DMS153 (cell line): ENCODE data around the gene DIP2A.

ENCODE experiments used
- DNase-seq: peaks from one replicate; lab custom pipeline; 2025; lab: John Stamatoyannopoulos, UW

The DIP2A gene

DNA sequence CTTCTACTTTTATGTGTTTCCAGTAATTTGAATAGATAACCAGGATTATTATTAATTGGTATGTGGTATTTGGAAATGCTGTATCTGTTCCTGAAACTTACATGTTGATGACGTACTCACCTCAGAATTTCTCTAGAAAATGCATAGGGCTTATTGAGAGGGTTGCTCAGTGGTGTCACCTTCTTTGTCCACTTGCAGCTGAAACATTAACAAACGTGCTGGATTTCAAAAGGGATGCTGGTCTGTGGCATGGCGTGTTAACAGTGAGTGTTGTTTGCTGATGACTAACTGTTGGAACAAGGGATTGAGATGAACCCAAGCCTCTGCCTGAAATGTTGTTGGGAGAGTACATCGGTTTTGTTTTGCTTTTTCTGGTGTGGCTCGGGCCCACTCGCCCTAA, 78.3 kb downstream of the DIP2A start:
- DNase-seq: no peak

DNA sequence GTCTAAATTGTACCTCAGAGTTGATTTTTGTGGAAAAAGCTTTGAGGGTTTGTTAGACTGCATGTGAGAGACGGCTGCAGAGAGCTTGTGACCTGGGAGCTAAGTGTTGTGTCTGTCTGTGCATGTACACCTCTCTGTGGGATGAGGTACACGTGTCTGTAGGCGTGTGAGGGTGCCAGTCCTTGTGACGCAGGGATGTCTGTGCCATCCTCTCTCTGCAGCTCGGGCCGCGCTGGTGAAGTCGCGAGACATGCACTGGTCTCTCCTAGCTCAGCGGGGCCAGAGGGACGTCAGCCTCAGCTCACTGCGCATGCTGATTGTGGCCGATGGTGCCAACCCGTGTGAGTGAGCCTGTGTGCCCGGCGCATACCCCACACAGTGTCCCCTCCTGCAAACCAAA, 79.6 kb downstream of the DIP2A start:
- no peak for DNase-seq

DNA sequence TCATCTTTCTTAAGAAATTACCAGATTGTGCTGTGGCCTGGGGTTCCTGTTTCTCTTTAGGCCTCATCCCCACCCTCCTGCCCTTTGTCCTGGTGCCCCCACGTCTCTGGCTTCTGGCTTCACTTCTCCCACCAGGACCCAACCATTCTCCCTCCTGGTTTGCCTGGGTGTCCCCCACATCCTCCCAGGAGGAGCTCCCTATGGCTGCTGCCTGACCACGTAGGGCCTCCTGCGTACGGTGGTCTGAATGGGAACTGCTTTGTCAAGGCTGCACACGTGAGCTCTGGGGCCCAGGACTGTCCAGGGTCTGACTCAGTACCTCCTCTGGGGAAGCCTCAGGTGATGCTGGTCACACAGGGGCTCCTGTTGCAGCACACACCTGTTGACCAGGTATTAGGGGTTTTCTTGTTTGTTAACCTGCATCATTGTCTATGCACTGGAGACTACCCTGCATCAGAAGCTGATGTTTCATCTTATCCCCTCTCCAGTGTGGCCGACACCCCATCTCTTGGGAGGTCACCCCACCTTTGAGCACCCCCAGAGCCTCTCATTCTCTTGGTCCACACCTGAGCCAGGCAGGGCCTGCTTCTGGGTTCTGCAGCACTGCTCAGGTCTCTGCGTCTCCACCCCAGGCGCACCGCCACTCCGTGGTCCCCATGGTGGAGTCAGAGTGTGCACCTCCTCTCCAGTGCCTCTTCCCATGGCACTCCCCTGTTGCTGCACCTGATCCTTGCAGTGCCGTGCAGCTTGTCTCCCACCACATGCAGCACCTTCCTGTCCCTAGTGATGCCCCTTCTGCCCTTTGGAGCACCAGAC, 80.4 kb downstream of the DIP2A start:
- no peak for DNase-seq

DNA sequence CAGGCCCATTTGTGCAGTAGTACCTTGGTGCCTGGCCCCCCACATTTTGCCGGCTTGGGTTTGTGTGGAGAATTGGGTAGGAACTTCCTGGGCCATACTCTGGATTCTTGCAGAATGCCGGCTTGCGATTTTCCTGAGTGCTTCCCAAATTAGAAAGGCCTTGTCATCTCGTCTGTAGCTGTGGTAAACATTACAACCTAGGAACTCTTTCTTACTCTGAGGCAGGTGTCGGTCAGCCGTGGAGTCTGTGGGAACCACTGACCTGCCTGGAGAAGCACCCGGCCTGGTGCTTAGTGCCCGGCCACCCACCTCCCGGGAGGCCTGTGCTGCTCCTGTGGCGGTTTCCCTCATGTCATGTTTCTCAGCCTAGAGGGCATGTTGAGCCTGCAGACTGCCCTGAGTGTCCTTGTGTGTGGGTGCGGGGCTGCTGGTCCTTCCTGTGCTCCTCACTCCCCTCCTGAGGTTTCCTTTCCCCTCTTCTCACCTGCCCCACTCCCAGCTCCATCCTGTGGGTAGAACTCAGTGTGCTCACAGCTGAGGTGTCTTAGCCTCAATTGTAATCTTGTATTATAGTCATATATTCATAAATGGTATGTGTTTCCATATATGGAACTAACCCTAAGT, 81.5 kb downstream of the DIP2A start:
- no peak for DNase-seq

DNA sequence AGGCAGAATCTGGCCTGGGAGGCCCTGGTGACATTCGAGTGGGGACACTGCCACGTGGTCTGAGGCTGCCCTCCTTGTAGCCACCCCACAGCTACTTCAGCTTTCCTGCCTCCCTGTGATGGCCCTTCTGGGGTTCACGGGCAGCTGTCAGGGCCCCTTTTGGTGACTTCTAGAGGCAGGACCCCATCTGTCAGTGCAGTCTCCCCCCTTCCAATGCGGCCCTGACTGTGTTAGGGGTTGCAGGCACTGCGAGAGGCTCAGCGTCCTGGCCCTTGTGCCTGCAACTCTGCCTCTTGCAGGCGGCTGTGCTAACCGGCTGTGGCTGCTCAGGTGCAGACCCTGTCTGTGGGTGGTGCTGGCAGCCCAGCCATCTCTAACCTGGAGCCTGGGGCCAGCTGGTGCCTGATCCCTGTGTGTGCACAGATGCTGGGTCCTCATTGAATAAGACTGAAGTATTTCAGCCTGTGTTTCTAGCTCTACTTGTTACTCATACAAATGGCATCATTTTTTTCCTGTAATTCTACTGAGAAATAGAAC, 84.0 kb downstream of the DIP2A start:
- DNase-seq: no peak

DNA sequence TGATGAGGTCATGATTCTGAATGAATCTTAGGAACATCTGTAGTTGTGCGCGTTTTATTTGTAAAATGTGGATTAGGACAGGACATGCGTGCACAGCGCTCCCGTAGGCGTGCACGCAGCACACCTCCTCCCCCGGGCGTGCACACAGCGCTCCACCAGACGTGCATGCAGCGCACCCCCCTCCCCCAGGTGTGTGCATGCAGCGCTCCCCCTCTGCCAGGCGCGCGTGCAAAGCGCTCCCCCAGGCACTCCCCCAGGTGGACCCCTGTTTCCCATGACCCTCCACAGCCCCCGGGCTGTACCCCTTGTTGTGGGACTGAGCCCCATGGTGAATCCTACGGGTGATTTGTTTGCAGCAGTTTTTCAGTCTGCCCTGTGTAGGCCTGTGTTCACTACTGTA, 84.6 kb downstream of the DIP2A start:
- DNase-seq: no peak

DNA sequence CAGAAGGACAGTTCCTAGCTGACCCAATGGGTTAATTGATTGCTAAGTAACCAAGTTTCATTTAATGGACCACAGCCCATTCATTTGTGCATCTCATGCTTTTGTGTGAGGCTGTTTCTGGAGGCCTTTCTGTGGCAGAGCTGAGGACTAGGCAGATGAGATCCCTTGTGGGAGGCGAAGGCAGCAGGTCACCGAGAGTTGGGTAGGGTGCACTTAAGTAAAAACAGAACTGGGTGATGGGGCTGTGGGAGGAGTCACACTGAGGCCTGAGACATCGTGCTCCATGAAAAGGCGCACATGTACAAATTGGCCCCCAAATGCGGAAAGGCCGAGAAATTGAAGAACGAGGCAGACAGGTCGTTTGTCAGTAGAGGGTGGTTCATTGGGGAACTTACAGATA, 85.3 kb downstream of the DIP2A start:
- DNase-seq: no peak

DNA sequence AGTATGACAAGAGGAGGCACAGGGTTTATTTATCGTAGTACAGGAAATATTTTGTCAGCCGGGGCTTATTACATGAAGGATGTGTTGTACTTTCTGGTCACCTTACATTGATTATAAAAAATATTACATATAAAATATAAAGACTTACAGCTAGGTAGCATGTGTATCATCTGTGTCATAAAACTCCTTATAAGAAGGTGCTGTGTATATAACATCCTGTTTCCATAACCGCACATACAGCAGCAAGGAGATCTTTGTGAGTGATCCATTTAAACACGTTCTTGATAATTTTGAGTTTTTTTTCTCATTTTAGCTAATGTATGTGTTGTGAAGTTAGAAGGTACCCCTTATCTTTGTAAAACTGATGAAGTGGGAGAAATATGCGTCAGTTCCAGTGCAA, 86.1 kb downstream of the DIP2A start:
- no peak for DNase-seq

DNA sequence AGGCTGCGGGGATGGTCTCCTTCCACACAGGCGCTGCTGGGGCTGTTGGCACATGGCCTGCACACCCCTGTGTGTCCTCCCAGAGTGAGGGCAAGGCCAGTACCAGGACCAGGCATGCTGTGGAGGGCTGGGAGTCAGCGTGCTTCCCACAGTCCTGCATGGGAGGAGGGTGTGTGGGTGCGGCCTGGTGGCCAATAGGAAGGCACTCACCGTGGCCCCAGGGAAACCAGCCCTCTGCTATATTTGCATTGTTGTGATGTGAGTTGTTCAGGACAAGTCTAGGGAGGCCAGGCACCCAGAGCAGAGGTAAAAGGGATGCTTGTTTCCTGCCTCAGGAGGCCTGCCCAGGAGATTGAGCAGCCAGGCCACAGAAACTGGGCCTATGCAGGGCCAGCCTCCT, 86.7 kb downstream of the DIP2A start:
- DNase-seq: no peak

DNA sequence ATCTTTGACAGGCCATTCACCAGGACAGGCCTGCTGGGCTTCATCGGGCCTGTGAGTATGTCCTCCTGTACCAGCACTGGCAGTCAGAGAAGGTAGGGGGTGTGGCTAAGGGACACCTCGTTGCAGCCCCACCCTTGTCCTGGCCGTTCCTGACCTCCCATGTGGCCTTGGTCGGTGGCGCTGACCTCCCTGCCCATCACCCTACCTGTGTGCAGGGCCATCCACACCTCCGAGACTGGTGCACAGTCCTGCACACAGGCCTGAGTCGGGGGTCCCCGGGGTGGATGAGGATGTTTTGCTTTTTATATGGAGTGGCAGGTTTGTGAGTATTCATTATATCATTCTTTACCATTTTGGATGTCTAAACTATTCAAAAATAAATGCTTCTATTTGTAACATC, 87.2 kb downstream of the DIP2A start:
- no peak for DNase-seq

DNA sequence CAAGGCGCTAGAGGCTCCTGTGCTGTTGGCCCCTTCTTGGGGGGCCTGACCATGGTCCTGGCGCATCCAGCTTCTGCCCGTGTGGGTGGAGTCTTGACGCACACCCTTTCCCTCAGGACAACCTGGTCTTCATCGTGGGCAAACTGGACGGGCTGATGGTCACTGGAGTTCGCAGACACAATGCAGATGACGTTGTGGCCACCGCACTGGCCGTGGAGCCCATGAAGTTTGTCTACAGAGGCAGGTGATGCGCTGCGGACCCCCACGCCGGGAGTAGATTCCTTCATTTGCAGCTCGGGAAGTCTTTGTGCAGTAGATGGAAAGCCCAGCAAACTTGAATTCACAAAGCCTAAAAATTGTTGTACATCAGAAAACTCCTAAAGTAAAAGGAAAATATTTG, 88.1 kb downstream of the DIP2A start:
- DNase-seq: no peak

DNA sequence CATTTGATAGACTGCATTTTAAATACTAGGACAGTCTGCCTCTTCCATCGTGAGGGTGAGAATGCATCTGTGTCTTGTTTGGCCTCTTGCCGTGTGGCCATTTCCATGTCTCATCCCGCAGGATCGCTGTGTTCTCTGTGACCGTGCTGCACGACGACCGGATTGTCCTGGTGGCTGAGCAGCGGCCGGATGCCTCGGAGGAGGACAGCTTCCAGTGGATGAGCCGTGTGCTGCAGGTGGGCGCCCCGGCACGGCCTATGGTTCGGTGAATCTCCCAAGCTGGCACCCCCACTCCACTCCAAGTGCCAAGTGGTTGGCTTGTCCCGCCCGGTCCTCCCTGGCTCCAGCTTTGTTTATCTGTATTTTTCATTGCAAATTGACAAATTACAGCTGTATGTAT, 91.0 kb downstream of the DIP2A start:
- DNase-seq: no peak

DNA sequence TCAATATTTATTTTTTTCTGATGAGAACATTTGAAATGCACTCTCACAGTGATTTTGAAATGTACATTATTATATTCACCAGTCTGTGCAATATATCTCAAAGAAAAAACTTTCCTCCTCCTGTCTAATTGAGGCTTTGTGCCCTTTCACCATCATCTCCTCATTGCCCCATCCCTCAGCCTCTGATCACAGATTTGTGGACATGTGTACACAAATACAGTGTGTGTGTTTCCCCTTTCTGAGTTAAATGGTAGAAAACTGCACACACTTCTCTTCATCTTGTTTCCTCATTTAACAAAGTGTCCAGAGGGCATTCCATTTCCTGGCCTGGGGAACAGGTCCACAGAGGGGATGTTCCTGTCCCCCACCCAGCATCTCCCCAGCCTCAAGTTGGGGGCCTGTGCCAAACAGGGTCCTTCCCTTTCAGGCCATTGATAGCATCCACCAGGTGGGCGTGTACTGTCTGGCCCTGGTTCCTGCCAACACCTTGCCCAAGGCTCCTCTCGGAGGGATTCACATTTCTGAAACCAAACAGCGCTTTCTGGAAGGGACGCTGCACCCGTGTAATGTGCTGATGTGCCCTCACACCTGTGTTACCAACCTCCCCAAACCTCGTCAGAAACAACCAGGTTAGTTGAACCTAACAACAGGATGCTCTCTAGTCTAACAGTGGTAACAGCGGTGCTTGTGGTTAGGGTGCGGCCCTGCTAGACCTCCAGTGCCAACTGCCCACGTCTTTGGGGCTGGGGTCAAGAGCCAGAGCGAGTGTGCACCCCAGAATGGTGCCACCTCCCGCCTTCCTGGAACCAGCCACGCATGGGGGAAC, 91.6 kb downstream of the DIP2A start:
- DNase-seq: no peak

DNA sequence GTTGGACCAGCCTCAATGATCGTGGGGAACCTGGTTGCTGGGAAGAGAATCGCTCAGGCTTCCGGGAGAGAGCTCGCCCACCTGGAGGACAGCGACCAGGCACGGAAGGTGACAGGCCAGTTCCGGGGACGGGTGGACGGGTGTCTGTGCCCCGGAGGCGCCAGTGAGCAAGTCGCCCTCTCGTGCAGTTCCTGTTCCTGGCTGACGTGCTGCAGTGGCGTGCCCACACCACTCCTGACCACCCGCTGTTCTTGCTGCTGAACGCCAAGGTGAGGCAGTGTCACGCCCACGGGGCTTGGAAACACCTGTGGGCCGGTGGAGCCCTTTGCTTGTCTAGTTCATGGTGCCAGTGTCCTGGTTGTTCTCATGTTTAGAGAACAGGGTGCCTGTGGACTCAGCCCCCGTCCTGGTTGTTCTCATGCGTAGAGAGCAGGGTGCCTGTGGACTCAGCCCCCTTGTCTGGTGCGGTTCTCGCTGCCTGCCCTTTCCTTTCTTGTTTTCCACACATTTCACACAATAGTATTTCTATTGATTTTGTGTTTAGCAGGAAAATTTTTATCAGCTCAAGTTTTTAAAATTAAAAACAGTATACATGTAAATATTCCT, 93.0 kb downstream of the DIP2A start:
- no peak for DNase-seq

DNA sequence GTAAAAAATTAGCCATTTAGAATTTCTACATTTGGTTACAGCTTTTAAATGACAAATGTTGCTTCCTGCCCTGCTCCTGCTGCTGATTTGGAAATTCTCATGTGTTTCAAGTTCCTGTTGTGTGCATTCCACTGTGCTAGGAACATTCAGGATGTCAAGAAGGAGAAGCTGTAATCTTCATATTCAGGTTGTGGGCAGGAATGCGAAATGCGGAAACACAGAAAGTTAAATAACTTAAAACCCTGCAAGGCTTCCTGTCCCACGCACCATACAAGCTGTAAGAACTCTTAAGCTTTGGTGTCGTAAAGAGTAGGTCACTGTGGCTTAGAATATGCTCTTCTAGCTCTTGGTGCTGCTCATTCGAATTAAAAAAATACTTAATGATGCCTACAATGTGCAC, 93.6 kb downstream of the DIP2A start:
- DNase-seq: no peak

DNA sequence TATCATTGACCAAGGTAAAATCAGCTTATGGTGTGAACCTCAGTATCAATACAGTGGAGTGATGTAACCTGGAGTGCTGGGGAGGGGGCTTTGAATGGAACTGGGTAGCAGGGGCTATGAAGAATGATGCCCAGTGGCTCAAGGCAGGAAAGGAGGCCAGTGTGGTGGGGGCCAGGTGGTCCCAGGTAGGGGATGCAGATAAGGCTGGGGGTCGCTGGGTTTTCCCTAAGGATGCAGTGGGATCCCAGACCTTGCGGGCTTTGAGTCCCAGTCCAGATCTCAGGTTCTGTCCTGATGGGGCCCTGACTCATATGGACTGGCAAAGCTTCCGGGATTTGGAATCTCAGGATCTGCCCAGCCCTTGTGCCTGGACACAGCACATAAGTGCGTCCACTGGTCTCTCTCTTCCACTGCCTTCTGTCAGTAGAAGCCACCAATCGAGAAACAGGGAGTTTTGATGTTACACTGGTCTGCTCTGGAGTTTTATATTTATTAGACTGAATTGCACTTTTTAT, 94.2 kb downstream of the DIP2A start:
- DNase-seq: no peak

DNA sequence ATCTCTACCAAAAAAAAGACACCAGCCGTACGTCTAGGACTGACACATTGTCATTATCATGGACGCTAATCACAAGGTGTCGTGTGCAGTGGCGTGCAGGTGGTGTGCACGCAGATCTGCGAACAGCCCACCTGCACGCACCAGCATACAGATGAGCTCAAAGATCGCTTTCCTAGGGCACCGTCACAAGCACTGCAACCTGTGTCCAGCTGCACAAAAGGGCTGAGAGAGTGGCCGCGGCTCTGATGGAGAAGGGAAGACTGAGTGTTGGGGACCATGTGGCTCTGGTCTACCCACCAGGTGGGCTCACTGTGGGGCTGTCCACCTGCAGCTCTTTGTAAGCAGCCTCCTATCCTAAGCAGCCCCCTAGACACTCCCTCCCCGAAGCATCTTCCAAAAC, 95.3 kb downstream of the DIP2A start:
- no peak for DNase-seq

DNA sequence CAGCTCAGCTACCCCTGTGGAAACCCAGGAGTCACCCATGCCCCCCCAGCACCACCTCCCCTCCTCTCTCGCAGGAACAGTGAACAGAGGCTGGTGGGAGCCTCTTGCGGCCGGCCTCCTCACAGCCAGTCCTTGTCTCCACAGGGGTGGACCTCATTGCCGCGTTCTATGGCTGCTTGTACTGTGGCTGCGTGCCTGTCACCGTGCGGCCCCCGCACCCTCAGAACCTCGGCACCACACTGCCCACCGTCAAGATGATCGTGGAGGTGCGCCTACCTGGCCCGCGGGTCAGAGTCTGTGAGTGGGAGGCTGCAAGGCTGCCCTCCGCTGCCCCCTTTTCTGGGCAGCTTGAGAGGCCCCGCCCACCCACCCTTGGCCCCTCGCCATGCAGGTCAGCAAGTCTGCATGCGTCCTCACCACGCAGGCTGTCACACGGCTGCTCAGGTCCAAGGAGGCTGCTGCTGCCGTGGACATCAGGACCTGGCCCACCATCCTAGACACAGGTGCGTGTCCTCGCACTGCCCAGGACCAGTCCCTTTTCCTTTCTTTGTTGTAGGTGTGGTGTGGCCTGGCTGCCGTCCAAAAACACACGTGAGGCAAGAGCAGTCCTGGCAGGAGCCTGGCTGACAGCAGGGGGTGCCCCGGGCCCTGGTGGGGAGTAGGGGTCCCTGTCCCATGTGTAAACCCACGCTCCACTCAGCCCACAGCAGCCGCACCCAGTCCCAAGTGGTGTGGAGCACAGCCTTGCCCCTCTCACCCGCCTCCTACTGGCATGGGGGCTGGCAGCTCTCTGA, 95.9 kb downstream of the DIP2A start:
- DNase-seq: no peak

DNA sequence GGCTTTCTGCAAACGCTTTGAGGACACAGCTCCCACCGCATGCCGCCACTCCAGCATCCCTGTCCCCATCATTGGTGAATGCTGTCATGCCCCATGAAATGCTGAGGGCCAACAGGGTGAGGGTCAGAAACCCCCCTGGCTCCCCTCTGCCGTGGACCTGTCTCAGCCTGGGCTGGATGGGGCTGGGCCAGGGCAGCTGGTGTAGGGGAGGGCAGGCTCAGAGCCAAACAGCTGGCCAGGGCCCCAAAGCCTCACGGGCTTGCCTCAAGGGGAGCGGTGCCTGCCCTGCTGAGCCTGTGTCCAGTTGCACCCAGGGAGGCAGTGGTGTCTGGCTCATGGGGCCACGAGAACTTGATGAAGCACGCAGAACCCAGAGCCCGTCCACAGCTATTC, 96.5 kb downstream of the DIP2A start:
- no peak for DNase-seq

DNA sequence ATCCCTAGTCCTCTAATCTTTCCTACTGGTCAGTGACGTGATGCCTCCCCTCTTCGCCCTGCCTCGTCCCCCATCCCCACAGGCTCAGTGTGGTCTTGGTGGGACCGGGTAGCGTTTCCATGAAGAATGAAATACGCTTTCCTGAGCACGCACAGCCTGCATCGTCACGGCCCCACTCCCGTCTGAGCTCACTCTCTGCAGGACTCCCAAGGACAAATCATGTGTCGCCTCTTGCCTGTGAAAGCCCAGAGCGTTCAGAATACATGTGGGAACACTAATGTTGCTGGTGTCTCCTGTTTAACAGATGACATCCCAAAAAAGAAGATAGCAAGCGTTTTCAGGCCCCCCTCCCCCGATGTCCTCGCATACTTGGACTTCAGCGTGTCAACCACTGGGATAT, 97.0 kb downstream of the DIP2A start:
- DNase-seq: no peak

DNA sequence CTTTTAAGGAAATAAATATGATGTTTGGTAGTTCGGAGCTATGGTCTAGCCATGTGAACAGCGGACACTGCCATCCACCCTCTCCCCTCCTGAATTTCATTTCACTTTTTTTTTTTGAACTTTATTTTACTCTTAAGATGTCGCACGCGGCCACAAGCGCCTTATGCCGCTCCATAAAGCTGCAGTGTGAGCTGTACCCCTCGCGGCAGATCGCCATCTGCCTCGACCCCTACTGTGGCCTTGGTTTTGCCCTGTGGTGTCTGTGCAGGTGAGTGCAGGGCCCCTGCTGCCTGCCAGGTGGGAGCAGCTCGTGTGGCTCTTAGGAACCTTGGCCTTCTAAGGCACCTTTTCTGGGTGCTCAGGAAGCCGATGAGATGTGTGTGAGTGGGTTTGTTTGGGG, 98.1 kb downstream of the DIP2A start:
- DNase-seq: no peak
